Measurements from ENCODE around the gene AGTRAP.

AGTRAP gene

GRCh38 chr1:11764519-11764918 lies 28.6 kb downstream of the AGTRAP start:
- DNase-seq, result no peak

GRCh38 chr1:11765661-11766428 lies 29.9 kb downstream of the AGTRAP start:
- DNase-seq, result no peak

- no peak for DNase-seq
These were observed 30.5 kb downstream of the AGTRAP start for GRCh38 chr1:11766429-11766776.

- DNase-seq, result no peak
These were observed 32.2 kb downstream of the AGTRAP start for GRCh38 chr1:11767922-11768704.

GRCh38 chr1:11768821-11769220 lies 32.9 kb downstream of the AGTRAP start:
- DNase-seq, result no peak

GRCh38 chr1:11769274-11769673 lies 33.3 kb downstream of the AGTRAP start:
- no peak for DNase-seq

GRCh38 chr1:11770011-11770410 lies 34.1 kb downstream of the AGTRAP start:
- no peak for DNase-seq

- no peak for DNase-seq
These were observed 35.6 kb downstream of the AGTRAP start for GRCh38 chr1:11771481-11772043.

GRCh38 chr1:11772458-11772857 lies 36.5 kb downstream of the AGTRAP start:
- DNase-seq, result no peak

- DNase-seq, result no peak
These were observed 38.8 kb downstream of the AGTRAP start for GRCh38 chr1:11774753-11775152.

- no peak for DNase-seq
These were observed 41.9 kb downstream of the AGTRAP start for GRCh38 chr1:11777658-11778322.

- no peak for DNase-seq
These were observed 42.4 kb downstream of the AGTRAP start for GRCh38 chr1:11778336-11778735.

- DNase-seq, result no peak
These were observed 43.1 kb downstream of the AGTRAP start for GRCh38 chr1:11778844-11779623.

- no peak for DNase-seq
These were observed 43.9 kb downstream of the AGTRAP start for GRCh38 chr1:11779715-11780379.

- DNase-seq, result no peak
These were observed 44.6 kb downstream of the AGTRAP start for GRCh38 chr1:11780380-11781147.

GRCh38 chr1:11781297-11781696 lies 45.4 kb downstream of the AGTRAP start:
- DNase-seq, result no peak

- no peak for DNase-seq
These were observed 46.3 kb downstream of the AGTRAP start for GRCh38 chr1:11782127-11782708.

GRCh38 chr1:11783556-11783955 lies 47.6 kb downstream of the AGTRAP start:
- no peak for DNase-seq

GRCh38 chr1:11784256-11784992 lies 48.5 kb downstream of the AGTRAP start:
- no peak for DNase-seq
